ENCODE measurements around the gene MYLK3.
"Not testable (repeated sequence)": the region's sequence is repeated elsewhere in the genome, so short reads cannot be mapped to it uniquely, and the experiment has no call there.

Gene MYLK3

DNA sequence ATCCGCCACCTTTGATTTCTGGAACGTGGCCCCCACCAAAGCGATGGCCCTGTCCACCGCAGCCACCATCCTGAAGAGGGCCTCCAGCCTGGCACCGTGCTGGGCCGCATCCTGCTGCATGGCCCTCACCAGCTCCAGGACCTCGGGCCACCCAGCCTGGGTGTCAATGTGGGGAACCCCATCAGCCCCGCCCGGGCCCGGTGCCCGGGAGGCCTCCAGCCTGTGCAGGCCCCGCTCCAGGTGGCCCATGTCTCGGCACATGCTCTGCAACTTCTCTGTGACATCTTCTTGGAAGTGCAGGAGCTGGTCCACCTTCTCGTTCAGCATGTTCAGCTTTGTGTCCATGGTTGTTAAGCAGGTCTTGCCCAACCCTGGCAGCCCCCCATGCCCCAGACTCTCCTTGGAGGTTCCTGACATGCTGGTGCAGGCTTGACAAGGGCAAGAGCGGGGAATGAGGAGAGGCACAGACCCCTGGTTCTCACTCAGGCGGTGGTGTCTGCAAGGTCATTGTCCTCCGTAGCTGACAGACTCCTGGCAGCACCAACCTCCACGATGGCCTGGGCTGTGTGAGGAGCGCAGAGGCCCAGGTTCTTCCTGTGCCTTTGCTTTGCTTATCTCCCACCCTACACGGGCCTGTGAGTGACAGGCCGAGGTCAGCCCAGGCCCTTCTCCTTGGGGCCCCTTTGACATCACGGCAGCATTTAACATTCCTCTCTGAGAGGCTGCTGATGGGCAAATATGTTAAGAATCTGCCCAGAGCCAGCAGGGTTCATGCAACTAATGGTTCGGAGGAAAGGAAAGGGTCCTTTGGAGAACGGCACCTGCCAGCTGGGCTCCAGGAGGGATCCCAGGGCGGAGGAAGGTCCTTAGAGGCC lies at the start of gene MYLK3:
Gene MYLK3, minus strand, starts transcription at position 568 of the 875 bp plus-strand sequence. Its CDS starts 151 bp downstream, at position 417.
- Mint-ChIP-seq H3K36me3 (no peaks in the 10 kb centered on the region), H3K9me3 (no peaks in the 10 kb centered on the region), H3K27ac (no peak within 1 kb of the TSS), H3K4me1 (peaks cover 7% of the 10 kb centered on the region), H3K4me3 (no peak within 1 kb of the TSS)
- ATAC-seq (peak; percentile 49), DNase-seq (ENCODE audit: low spot score in 2 of 2) (no peak)

DNA sequence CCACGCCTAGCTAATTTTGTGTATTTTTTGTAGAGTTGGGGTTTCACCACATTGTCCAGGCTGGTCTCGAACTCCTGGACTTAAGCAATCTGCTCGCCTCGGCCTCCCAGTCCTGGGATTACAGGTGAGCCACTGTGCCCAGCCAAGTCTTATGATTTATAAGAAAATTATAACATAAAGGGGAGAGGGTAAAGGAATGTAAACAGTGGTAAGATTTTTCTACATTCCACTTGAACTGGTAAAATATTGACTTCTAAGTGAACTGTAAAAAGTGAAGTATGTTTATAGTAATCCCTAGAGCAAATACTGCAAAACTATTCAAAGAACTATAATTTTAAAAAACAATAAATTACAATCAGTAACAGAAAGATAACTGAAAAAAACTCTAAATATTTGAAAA lies 49.4 kb upstream of the MYLK3 start:
- Mint-ChIP-seq H3K4me3 (no peak overlapping the region), H3K36me3 (peaks cover 47% of the 10 kb centered on the region), H3K4me1 (peaks cover 5% of the 10 kb centered on the region), H3K9me3 (peaks cover 19% of the 10 kb centered on the region), H3K27ac (no peak overlapping the region)
- no peak for ATAC-seq
- DNase-seq (ENCODE audit: low spot score in 2 of 2) = no peak

DNA sequence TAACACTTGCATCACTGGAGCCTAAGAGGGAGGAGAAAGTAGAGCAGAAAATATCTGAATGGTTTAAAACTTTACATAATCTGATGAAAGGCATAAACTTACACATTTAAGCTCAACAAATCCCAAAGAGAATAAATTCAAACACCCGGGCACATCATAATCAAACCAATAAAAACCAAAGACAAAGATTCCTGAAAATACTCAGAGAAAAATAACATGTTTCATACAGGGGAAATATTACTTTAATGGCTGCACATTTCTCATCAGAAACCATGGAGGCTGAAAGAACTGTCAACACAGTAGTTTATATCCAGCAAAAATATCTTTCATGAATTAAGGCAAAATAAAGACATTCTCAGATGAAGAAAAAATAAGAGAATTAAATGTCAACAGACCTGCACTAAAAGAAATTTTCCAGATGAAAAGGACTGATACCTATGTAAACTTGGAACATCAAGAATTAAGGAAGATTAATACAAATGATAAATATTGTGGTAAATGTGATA lies 48.7 kb upstream of the MYLK3 start:
- Mint-ChIP-seq H3K4me1 (peaks cover 6% of the 10 kb centered on the region), H3K9me3 (peaks cover 19% of the 10 kb centered on the region), H3K36me3 (peaks cover 40% of the 10 kb centered on the region), H3K4me3 (no peak overlapping the region), H3K27ac (no peak overlapping the region)
- no peak for ATAC-seq
- no peak for DNase-seq (ENCODE audit: low spot score in 2 of 2)

DNA sequence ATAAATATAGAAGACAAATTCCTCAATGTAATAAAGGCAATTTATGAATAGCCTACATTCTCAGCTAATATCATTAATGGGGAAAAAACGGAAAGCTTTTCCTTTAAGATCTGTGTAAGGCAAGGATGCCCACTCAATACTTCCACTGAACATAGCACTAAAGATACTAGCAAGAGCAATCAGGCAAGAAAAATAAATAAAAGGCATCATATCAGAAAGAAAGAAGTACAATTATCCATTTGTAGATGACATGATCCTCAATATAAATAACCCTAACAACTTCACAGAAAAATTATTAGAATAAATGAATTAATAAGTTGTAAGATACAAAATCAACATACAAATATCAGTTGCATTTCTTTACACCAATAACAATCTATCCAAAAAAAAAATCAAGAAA lies 45.7 kb upstream of the MYLK3 start:
- H3K4me3 Mint-ChIP-seq = no peak overlapping the region
- H3K4me1 Mint-ChIP-seq = peaks cover 21% of the 10 kb centered on the region
- peaks cover 22% of the 10 kb centered on the region for H3K36me3 Mint-ChIP-seq
- no peak overlapping the region for H3K27ac Mint-ChIP-seq
- ATAC-seq (no peak), DNase-seq (ENCODE audit: low spot score in 2 of 2) (no peak)
- H3K9me3 Mint-ChIP-seq = peaks cover 19% of the 10 kb centered on the region

DNA sequence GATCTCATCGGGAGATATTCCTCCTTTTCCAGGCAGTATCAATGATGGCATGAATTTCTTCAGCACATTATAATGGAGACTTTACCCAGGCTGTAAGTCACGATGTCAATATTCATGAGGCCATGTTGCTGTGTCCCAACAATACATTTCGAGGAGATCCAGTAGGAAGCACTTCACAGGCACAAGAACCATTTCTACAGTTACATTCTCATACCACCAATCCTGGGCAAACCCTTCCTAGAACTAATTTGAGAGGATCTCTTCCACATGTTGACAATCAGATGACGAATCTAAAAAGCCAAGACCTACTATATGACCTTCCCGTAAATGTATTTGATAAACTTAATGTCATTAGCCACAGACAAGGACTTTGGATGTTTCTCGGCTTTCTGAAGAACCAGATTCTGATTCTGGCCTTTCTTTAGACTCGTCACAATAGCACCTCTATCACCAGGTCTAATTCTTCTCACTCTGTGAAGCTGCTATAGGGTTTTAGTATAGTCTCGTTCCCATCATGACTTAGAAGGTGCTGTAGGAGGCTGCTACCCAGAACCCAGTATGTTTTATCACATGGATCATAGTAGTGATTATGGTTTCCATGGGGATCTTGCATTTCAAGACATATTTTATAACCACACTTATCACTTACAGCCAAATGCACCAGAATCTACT lies 42.6 kb upstream of the MYLK3 start:
- no peak for DNase-seq (ENCODE audit: low spot score in 2 of 2)
- Mint-ChIP-seq H3K4me1 (peaks cover 28% of the 10 kb centered on the region), H3K4me3 (peak overlapping the region; percentile 73), H3K36me3 (peaks cover 4% of the 10 kb centered on the region), H3K9me3 (peaks cover 19% of the 10 kb centered on the region), H3K27ac (peak overlapping the region; percentile 58)
- no peak for ATAC-seq

DNA sequence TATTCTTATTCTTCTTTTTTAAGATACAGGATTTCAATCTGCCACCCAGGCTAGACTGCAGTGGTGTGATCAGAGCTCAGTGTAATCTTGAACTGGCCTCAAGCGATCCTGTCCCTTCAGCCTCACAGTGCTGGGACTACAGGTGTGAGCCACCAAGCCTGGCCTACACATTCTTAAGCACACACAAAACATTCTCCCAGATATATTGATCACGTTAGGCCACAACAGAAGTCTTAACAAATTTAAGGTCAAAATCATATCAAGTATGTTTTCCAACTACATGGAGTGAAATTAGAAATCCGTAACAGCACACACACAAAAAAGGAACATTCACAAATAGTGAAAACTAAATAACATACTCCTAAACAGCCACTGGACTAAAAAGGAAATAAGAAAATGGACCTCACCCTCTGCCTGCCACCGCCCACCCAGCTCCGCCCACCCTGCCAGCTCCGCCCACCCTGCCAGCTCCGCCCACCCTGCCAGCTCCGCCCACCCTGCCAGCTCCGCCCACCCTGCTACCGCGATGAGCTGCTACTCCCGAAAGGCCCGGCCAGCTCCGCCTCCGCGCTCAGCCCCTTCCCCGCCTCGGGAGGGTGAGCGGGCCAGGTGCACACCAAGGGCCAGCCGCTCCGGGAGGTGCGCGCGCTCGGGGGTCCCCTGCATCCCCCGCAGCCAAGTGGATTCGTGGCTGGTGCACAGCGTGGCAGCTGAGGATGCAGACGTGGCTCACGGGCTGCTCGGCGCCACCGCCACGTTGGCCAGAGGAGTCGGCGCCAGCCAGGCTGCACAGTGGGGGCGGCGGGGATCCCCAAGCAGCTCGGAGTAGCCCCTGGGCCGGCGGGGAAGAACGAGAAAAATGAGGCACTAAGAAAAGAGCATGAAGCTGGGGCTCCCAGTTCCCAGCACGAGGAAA lies 41.6 kb upstream of the MYLK3 start:
- H3K36me3 Mint-ChIP-seq = no peaks in the 10 kb centered on the region
- peak overlapping the region; percentile 73 for H3K4me3 Mint-ChIP-seq

DNA sequence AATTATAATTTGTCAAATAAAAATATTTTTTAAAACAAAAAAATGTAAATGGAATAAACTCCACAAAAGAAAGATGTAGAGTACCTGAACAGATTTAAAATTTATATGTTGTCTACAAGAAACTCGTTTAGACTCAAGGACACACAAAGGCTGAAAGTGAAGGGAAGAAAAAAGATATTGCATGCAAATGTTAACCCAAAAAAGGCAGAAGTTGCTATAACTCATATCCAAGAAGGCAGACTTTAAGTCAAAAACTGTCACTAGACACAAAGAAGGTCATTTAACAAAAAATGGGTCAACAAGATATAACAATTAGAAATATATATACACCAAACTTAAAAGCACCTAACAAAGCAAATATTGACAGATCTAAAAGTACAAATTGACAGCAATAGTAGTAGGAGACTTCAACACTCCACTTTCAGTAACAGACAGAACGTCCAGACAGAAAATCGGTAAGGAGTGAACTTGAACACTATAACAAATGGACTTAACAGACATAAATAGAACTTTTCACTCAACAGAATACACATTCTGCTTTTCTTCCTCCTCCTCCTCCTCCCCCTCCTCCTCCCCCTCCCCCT lies 40.8 kb upstream of the MYLK3 start:
- Mint-ChIP-seq H3K36me3 (no peaks in the 10 kb centered on the region), H3K9me3 (peaks cover 12% of the 10 kb centered on the region), H3K4me3 (peak overlapping the region; percentile 73), H3K27ac (no peak overlapping the region), H3K4me1 (peaks cover 28% of the 10 kb centered on the region)
- no peak for ATAC-seq
- no peak for DNase-seq (ENCODE audit: low spot score in 2 of 2)

More for the DNA sequence above, 41.6 kb upstream of the MYLK3 start:
- H3K27ac Mint-ChIP-seq = peak overlapping the region; percentile 58
- peak; percentile 94 for ATAC-seq
- peak; percentile 64 to 88 for DNase-seq (ENCODE audit: low spot score in 2 of 2)
- H3K4me1 Mint-ChIP-seq = peaks cover 28% of the 10 kb centered on the region
- peaks cover 16% of the 10 kb centered on the region for H3K9me3 Mint-ChIP-seq

DNA sequence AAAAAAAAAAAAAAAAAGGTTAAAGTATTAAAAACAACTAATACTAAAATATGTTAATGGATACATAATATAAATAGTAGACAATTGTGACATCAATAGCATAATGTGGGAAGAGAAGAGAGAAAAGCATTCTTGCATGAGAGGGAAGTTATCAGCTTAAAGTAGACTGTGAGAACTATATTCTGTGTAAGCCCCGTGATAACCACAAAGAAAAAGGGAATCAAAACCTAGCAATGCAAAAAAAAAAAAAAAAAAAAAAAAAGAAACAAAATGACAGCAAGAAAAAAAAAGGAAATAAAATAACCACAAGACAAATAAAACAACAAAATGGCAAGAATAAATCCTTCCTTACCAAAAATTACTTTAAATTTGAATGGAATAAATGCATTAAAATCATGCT lies 39.8 kb upstream of the MYLK3 start:
- Mint-ChIP-seq H3K9me3 (peaks cover 9% of the 10 kb centered on the region), H3K4me3 (no peak overlapping the region), H3K4me1 (peaks cover 36% of the 10 kb centered on the region), H3K27ac (no peak overlapping the region), H3K36me3 (no peaks in the 10 kb centered on the region)
- ATAC-seq (no peak), DNase-seq (ENCODE audit: low spot score in 2 of 2) (no peak)

DNA sequence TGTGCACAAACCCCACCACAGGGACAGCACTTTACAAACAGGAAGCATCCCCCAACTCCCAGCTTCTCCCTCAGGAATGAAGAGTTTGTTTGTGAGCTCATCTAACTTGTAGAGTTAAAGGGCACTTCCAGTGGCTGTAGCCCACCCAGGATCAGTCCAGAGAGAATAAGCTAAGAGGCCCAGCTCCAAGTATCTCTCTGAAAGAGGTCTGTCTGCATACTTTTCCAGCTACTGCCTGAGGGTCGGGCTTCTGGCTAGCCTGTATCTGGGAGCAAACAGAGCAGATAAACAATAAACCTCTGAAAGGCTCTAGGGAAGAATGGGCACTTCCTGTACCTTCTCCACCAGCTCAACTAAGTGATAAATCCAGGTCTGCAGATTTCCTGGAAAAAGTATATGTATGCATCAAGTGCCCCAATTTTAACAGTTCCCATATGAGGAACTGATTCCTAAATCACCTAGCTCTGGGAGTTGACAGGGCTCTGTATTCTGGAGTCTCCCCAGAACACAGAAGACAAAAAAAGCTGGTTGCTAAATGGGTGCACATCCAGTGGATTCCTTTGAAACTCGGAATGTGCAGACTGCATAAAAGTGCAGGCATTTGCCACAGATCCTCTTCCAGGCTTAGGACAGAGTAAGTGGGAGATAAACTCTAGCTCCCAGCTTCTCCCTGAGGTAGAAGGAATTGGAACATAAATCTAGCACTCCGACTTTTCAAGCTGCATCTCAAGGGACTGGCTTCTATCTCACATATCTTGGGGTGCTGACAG lies 37.1 kb upstream of the MYLK3 start:
- H3K27ac Mint-ChIP-seq = no peak overlapping the region
- no peak overlapping the region for H3K4me3 Mint-ChIP-seq
- no peak for DNase-seq (ENCODE audit: low spot score in 2 of 2)
- peaks cover 9% of the 10 kb centered on the region for H3K9me3 Mint-ChIP-seq
- H3K4me1 Mint-ChIP-seq = peaks cover 28% of the 10 kb centered on the region
- ATAC-seq = no peak
- H3K36me3 Mint-ChIP-seq = no peaks in the 10 kb centered on the region

DNA sequence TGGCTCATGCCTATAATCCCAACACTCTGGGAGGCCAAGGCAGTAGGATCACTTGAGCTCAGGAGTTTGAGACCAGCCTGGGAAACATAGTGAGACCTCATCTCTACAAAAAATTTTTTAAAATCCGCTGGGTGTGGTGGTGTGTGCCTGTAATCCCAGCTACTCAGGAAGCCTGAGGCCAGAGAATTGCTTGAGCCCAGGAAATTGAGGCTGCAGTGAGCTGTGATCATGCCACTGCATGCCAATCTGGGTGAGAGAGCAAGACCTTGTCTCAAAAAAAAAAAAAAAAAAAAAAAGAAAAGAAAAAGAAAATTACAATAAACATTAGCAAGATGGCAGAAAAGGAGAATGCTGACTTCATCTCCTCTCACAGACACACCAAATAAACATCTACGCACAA lies 36.4 kb upstream of the MYLK3 start:
- not testable (repeated sequence) for H3K9me3 Mint-ChIP-seq; ATAC-seq; H3K27ac Mint-ChIP-seq; H3K36me3 Mint-ChIP-seq; H3K4me3 Mint-ChIP-seq; DNase-seq (ENCODE audit: low spot score in 2 of 2)
- H3K4me1 Mint-ChIP-seq = peaks cover 21% of the 10 kb centered on the region

DNA sequence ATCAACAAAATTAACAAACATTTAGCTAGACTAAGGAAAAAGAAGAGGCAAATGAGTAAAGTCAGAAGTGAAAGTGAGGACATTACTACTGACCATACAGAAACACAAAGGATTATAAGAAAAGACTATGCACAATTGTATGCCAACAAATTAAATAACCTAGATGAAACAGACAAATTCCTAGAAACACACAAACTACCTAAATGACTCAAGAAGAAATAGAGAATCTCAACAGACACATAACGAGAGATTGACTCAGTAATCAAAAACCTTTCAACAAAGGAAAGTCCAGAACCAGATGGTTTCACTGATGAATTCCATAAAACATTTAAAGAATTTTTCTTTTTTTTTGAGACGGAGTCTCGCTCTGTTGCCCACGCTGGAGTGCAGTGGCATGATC lies 35.7 kb upstream of the MYLK3 start:
- Mint-ChIP-seq H3K27ac (no peak overlapping the region), H3K36me3 (no peaks in the 10 kb centered on the region), H3K4me1 (peaks cover 15% of the 10 kb centered on the region), H3K9me3 (peaks cover 9% of the 10 kb centered on the region), H3K4me3 (no peak overlapping the region)
- ATAC-seq (peak; percentile 88), DNase-seq (ENCODE audit: low spot score in 2 of 2) (no peak)

DNA sequence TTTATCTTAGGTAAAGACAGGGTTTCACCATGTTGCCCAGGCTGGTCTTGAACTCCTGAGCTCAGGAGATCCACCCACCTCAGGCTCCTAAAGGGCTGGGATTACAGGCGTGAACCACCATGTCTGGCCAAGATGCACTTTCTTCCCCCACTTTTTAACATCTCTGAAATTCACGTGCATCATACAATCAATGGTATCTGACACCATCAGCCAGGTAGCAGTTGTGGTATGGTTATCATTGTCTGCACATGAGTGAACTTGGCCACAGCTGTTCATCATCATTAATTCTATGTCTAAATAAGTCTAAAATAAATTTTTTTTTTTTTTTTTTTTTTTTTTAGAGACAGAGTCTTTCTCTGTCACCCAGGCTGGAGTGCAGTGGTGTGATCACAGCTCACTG lies 34.2 kb upstream of the MYLK3 start:
- no peak overlapping the region for H3K4me3 Mint-ChIP-seq
- no peak for ATAC-seq
- H3K36me3 Mint-ChIP-seq = no peaks in the 10 kb centered on the region
- no peak overlapping the region for H3K27ac Mint-ChIP-seq
- DNase-seq (ENCODE audit: low spot score in 2 of 2) = no peak
- H3K9me3 Mint-ChIP-seq = peaks cover 9% of the 10 kb centered on the region
- peaks cover 8% of the 10 kb centered on the region for H3K4me1 Mint-ChIP-seq

DNA sequence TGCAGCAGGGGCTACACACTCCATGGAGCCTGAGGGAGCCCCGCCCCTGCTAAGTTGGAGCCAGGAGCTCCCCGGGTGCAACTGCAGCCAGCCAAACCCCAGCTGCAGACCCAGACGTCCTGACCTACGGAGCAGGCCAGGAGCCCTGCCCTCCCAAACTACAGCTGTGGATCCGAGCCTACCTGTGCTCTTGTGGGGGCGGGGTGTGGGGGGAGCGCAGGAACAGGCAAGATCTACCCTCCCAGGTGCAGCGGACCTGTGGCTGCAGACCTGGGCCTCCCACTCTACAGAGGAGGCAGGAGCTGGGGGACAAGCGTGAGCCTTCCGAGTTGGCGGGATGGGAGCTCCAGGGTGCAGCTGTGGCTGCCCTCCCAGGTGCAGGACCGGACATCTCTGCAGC lies 29.7 kb upstream of the MYLK3 start:
- Mint-ChIP-seq H3K9me3 (no peaks in the 10 kb centered on the region), H3K36me3 (no peaks in the 10 kb centered on the region), H3K4me1 (no peaks in the 10 kb centered on the region), H3K27ac (no peak overlapping the region), H3K4me3 (no peak overlapping the region)
- ATAC-seq = no peak
- DNase-seq (ENCODE audit: low spot score in 2 of 2) = peak in 1 of 2 donors; percentile 25

DNA sequence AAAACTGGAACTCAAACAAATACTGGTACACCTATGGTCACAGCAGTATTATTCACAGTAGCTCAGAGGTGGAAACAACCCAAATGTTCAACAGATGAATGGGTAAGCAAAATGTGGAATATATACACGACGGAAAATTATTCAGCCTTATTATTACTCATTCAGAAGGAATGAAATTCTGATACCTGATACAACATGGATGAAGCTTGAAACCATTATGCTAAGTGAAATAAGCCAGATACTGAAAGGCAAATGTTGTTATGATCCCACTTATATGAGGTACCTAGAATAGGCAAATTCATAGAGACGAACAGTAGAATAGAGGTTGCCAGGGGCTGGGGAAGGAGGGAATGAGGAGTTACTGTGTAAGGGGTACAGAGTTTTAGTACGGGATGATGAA lies 27.1 kb upstream of the MYLK3 start:
- Mint-ChIP-seq H3K27ac (no peak overlapping the region), H3K9me3 (no peaks in the 10 kb centered on the region), H3K36me3 (no peaks in the 10 kb centered on the region), H3K4me3 (no peak overlapping the region), H3K4me1 (no peaks in the 10 kb centered on the region)
- no peak for DNase-seq (ENCODE audit: low spot score in 2 of 2)
- no peak for ATAC-seq

Data from stimulated activated effector memory CD8-positive, alpha-beta T cell treated with anti-CD3 and anti-CD28 coated beads, Interleukin-12 subunit alpha, Interleukin-12 subunit beta, amount 100 ng/mL, for 72 hours (primary cell).